ENCODE data around the gene UBE3A. TPM values are rescaled to one million over a fixed set of nuclear protein-coding genes. Genes with fewer than 3 reads are reported as not detected.

UBE3A gene
- total and polyA plus RNA-seq, 10 of the 15 experiments (the other 5 are each of a cell fraction or from before 2014, with no cell fraction given): 29.4 to 82.9 (median 58.7) TPM

DNA sequence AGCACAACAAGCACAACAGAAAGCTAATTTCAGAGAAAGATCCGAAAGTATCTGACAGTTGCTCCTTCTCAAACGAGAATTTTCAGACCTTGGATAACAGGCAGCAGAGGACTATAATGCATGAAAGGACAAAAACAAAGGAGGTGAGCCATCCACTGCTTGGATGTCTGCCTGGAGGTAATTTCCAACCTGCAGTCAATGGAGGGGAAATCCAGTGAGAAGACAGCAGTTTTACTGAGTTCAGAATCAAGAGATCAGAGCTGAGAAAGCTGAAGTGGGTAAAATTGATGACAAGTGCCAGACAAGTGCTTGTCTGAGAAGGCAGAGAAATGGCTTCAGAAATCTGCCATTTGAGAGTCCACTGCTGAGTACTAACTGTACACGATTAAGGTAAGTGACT is 22.1 kb downstream of the UBE3A start (continued):
- TF ChIP-seq, protein P1, sequence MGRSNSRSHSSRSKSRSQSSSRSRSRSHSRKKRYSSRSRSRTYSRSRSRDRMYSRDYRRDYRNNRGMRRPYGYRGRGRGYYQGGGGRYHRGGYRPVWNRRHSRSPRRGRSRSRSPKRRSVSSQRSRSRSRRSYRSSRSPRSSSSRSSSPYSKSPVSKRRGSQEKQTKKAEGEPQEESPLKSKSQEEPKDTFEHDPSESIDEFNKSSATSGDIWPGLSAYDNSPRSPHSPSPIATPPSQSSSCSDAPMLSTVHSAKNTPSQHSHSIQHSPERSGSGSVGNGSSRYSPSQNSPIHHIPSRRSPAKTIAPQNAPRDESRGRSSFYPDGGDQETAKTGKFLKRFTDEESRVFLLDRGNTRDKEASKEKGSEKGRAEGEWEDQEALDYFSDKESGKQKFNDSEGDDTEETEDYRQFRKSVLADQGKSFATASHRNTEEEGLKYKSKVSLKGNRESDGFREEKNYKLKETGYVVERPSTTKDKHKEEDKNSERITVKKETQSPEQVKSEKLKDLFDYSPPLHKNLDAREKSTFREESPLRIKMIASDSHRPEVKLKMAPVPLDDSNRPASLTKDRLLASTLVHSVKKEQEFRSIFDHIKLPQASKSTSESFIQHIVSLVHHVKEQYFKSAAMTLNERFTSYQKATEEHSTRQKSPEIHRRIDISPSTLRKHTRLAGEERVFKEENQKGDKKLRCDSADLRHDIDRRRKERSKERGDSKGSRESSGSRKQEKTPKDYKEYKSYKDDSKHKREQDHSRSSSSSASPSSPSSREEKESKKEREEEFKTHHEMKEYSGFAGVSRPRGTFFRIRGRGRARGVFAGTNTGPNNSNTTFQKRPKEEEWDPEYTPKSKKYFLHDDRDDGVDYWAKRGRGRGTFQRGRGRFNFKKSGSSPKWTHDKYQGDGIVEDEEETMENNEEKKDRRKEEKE (IDR thresholded peaks at IDR 0.05): no peak
- TF ChIP-seq RBBP5 (conservative IDR thresholded peaks at IDR 0.05): no peak
- no peak for TF ChIP-seq SMAD5 (IDR thresholded peaks at IDR 0.05; ENCODE audit: low read depth)
- peak; percentile 32 for TF ChIP-seq ATF7 (IDR thresholded peaks at IDR 0.05; ENCODE audit: low read depth)
- TF ChIP-seq, protein P2, sequence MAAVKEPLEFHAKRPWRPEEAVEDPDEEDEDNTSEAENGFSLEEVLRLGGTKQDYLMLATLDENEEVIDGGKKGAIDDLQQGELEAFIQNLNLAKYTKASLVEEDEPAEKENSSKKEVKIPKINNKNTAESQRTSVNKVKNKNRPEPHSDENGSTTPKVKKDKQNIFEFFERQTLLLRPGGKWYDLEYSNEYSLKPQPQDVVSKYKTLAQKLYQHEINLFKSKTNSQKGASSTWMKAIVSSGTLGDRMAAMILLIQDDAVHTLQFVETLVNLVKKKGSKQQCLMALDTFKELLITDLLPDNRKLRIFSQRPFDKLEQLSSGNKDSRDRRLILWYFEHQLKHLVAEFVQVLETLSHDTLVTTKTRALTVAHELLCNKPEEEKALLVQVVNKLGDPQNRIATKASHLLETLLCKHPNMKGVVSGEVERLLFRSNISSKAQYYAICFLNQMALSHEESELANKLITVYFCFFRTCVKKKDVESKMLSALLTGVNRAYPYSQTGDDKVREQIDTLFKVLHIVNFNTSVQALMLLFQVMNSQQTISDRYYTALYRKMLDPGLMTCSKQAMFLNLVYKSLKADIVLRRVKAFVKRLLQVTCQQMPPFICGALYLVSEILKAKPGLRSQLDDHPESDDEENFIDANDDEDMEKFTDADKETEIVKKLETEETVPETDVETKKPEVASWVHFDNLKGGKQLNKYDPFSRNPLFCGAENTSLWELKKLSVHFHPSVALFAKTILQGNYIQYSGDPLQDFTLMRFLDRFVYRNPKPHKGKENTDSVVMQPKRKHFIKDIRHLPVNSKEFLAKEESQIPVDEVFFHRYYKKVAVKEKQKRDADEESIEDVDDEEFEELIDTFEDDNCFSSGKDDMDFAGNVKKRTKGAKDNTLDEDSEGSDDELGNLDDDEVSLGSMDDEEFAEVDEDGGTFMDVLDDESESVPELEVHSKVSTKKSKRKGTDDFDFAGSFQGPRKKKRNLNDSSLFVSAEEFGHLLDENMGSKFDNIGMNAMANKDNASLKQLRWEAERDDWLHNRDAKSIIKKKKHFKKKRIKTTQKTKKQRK (IDR thresholded peaks at IDR 0.05; ENCODE audit: low read depth, low read length): no peak
- TF ChIP-seq CHD2 (IDR thresholded peaks at IDR 0.05; ENCODE audit: borderline replicate concordance, low read depth, low read length): peak; percentile 24; the same call in 1 of the 2 replicates
- no peak for TF ChIP-seq ZNF384 (IDR thresholded peaks at IDR 0.05; ENCODE audit: borderline replicate concordance, low read depth, low read length)
- TF ChIP-seq CREM (IDR thresholded peaks at IDR 0.05; ENCODE audit: low read depth): 0 out of 2 replicates have a peak, but pooled peaks have one; percentile 14
- TF ChIP-seq SMC3 (IDR thresholded peaks at IDR 0.05; ENCODE audit: borderline replicate concordance, low read length): no peak
- no peak for TF ChIP-seq ZNF207 (IDR thresholded peaks at IDR 0.05; ENCODE audit: borderline replicate concordance)
- TF ChIP-seq CUX1 (IDR thresholded peaks at IDR 0.05; ENCODE audit: insufficient replicate concordance, low read depth, low read length): no peak
- TF ChIP-seq KAT2A (conservative IDR thresholded peaks at IDR 0.05; ENCODE audit: control insufficient read depth, low read depth, low read length): no peak
- no peak for TF ChIP-seq SP1 (IDR thresholded peaks at IDR 0.05; ENCODE audit: low read depth, low read length)
- no peak for TF ChIP-seq SMAD1 (IDR thresholded peaks at IDR 0.05; ENCODE audit: low read depth, partially characterized antibody)
- TF ChIP-seq E2F8 (IDR thresholded peaks at IDR 0.05; ENCODE audit: low read depth, partially characterized antibody): no peak
- no peak for TF ChIP-seq SUPT20H (IDR thresholded peaks at IDR 0.05; ENCODE audit: borderline replicate concordance, control insufficient read depth, low read depth, low read length)

Data from GM12878 (cell line).